CD8-positive, alpha-beta memory T cell (primary cell): ENCODE results near the gene TSPAN8. TPM values are rescaled to one million over a fixed set of nuclear protein-coding genes. Genes with fewer than 3 reads are reported as not detected.

Source experiments
- polyA plus RNA-seq: library from polyadenylated mRNA; unstranded; fragments of 300-500 nt; fragmentation: Illumina TruSeq; gene quantifications from one replicate; pipeline ENCODE4 v1.2.3, GENCODE V29; 2021
- total RNA-seq, 2 experiments: library from RNA; stranded (reverse); gene quantifications; one replicate each; pipeline ENCODE4 v1.2.3, GENCODE V29; 2021

The TSPAN8 gene
- total and polyA plus RNA-seq, 3 experiments from 2014 or later = not detected

Other genes starting within 250 kb of the TSPAN8 start
- not detected for gene PTPRR, start 237.3 kb downstream of the TSPAN8 start, total RNA-seq
- gene PTPRR, start 237.3 kb downstream of the TSPAN8 start, polyA plus RNA-seq = not detected